ENCODE measurements around the gene CD96. TPM values are rescaled to one million over a fixed set of nuclear protein-coding genes. Genes with fewer than 3 reads are reported as not detected.

The CD96 gene
- total RNA-seq, 1 donor from 2014 or later = 50.5 TPM

DNA sequence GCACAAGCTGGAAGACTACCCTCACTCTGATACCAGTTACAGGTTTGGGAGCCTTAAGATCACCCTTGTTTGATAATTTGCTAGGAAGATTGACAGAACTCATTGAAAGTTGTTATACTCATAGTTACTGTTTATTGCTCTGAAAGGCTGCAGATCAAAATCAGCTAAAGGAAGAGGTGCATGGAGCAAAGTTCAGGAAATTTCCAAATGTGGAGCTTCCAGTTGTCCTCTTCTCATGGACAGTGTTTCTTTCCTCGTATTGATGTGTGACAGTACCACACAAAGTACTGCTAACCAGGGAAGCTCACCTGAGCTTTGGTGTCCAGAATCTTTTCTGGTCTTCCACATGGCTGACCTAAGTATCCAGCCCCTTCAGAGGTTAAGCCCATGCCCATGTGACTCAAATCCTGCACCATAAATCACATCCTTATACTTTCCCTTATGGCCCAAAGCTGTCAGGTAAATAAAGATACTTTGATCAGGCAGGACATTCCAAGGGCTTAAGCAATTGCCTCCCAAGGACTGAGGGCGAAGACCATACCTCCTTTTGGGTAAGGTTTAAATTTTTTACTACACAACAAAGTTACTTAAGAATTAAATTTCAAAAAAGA is 146.3 kb downstream of the CD96 start:
- peaks cover 37% of the 10 kb centered on the region for H3K4me1 Mint-ChIP-seq
- no peaks in the 10 kb centered on the region for H3K9me3 Mint-ChIP-seq
- no peak for DNase-seq
- no peak overlapping the region for H3K27ac Mint-ChIP-seq
- intact Hi-C loops (cut with micrococcal nuclease) = no loop called here
- H3K4me3 Mint-ChIP-seq = no peak overlapping the region
- H3K27me3 Mint-ChIP-seq = no peaks in the 10 kb centered on the region
- H3K36me3 Mint-ChIP-seq (ENCODE audit: low read depth) = peaks cover 10% of the 10 kb centered on the region

DNA sequence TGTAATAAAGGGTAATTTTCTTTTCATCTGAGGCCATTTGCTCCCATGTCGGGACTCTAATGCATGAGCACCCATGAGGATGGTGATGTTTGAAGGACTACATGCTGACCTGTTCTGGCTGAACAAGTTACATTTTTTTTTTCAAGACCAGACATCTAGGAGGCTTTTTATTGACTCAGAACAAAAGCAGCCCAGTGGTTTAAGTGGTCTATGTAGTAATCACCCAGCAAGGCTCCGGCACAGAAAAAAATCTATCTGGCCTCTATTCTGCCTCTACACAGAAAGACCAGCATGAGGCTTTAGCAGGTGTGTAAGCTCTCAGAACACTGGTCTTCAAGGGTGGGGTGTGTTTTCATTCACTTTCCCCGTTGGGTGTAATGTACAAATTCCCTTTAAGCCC is 148.2 kb downstream of the CD96 start:
- no peak for DNase-seq
- H3K27me3 Mint-ChIP-seq = no peaks in the 10 kb centered on the region
- H3K4me1 Mint-ChIP-seq = peaks cover 44% of the 10 kb centered on the region
- peaks cover 8% of the 10 kb centered on the region for H3K36me3 Mint-ChIP-seq (ENCODE audit: low read depth)
- H3K9me3 Mint-ChIP-seq = no peaks in the 10 kb centered on the region
- intact Hi-C loops (cut with micrococcal nuclease) = loop anchor here (5.0 kb wide), 1 partner anchor 113 kb away; no protein-coding TSS in a partner anchor
- no peak overlapping the region for H3K4me3 Mint-ChIP-seq
- no peak overlapping the region for H3K27ac Mint-ChIP-seq

DNA sequence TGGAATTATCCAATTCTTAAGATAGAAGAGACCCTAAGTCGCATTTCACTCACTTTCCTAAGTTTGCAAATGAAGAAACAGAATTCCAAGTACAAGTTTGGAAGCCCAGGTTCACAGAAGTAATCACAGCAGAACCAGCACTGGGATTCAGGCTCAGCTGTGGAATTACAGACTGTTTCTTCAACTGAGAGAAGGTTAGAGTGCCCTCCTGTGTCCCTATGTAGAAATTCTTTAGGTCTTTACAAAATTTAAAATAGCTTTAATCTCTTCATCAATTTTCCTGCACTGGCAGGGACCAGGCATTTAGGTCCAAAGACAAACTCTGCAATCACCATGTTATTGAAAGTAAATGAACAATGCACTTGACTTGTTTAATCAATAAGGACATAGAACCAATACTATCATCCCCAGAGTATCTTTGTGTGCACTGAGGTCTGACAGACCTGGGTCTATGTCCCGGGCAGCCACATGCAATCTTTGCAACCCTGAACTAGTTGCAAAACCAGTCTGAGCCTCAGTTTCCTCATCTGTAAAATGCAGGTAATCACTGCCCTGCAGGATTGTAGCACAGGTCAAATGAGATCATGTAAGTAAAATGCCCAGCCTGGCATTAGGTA is 149.4 kb downstream of the CD96 start:
- H3K4me1 Mint-ChIP-seq = peaks cover 48% of the 10 kb centered on the region
- H3K36me3 Mint-ChIP-seq (ENCODE audit: low read depth) = peaks cover 8% of the 10 kb centered on the region
- H3K27me3 Mint-ChIP-seq = no peaks in the 10 kb centered on the region

DNA sequence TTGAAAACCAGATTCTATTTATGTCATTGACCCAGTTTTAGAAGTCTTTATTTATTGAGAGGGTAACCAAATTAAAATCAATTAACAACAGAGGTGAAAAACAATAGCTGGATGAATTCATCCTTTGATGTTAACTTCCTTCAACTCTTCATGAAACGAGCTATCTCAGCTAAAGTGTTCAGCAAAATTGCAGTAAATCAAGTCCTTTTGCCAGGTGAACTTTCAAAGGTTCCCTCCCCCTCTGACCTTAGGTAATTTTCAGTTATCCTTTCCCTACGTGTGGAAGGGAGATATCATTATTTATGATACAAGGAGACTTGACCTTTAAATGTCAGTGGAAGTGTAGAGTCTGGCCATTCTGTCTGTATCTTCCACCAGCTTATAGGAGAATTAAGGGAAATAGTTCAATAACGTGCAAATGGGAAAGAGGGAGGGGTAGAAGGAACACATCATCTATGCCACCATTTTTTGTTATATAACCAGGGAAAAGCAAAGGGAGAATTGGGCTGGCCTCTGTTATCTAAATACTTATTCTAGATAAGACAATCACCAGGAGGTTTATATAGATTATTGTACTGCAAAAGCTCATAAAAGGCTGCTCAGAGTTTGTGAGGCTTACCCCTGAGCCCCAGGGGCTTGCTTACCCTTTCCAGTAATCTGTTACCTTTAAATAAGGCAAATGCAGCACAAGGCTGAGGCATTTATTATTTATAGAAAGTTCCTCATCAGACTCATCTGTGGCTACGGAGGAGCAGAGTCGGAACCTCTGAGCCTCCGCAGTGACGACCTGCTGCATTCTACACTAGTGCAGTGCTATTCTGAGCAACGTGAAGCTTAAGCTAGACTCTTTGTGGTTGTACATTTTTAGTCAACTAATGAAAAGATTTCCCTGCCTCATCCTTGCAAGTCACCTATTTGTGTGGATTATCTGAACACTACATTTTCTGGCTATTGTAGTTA is 150.9 kb downstream of the CD96 start:
- peaks cover 6% of the 10 kb centered on the region for H3K36me3 Mint-ChIP-seq (ENCODE audit: low read depth)
- no peak for DNase-seq
- H3K27ac Mint-ChIP-seq = no peak overlapping the region
- H3K4me3 Mint-ChIP-seq = no peak overlapping the region
- H3K9me3 Mint-ChIP-seq = no peaks in the 10 kb centered on the region
- intact Hi-C loops (cut with micrococcal nuclease) = loop anchor here (5.0 kb wide), 1 partner anchor 116 kb away; no protein-coding TSS in a partner anchor
- no peaks in the 10 kb centered on the region for H3K27me3 Mint-ChIP-seq
- H3K4me1 Mint-ChIP-seq = peaks cover 44% of the 10 kb centered on the region

More for the DNA sequence above, 149.4 kb downstream of the CD96 start:
- Mint-ChIP-seq H3K9me3 (no peaks in the 10 kb centered on the region), H3K4me3 (no peak overlapping the region), H3K27ac (no peak overlapping the region)
- intact Hi-C loops (cut with micrococcal nuclease) = loop anchor here (1.0 to 5.0 kb wide), 2 partner anchors 22 to 114 kb away; no protein-coding TSS in a partner anchor
- no peak for DNase-seq

DNA sequence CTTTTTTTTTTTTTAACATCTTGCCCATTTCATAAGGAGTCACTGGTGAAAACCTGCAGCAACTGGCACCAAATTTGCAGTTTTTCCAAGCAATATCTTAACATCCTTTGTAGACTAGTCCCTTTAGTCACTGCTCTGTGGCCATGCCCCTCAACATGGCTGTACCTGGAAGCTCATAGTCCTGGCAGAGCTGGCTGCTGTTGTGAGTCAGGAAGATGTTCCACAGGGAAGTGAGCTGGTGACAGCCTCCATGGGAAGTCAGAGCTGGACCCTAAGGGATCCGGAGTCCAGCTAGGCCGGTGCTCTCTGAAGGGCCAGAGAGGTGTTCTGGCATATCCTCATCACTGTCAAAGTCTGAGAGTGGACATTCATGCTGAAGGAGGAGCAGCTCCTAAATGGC is 152.5 kb downstream of the CD96 start:
- H3K9me3 Mint-ChIP-seq = no peaks in the 10 kb centered on the region
- intact Hi-C loops (cut with micrococcal nuclease) = loop anchor here (5.0 kb wide), 1 partner anchor 117 kb away; no protein-coding TSS in a partner anchor
- H3K27me3 Mint-ChIP-seq = no peaks in the 10 kb centered on the region
- H3K4me1 Mint-ChIP-seq = peaks cover 51% of the 10 kb centered on the region
- no peak overlapping the region for H3K4me3 Mint-ChIP-seq
- DNase-seq = no peak
- peaks cover 4% of the 10 kb centered on the region for H3K36me3 Mint-ChIP-seq (ENCODE audit: low read depth)
- no peak overlapping the region for H3K27ac Mint-ChIP-seq

DNA sequence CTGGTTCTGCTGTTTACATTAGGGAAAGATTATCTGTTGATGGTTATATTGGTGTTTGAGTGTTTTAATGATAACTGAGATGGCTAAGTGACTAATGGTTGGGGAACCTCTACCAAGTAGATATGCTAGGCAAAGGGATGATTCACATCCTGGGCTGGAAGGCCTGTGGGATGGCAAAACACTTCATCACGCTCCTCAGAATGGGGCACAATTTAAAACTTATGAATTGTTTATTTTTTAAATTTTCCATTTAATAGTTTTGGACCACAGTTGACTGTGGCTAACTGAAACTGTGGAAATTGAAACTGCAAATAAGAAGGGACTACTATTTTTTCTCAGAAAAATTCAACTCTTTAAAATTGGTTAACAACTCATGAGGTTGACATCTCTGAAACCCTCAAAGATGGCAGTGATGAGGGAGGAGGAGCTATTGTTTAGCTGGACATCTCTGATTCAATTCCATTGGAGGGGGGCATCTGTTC is 153.7 kb downstream of the CD96 start:
- H3K4me3 Mint-ChIP-seq = peak overlapping the region; percentile 3
- H3K9me3 Mint-ChIP-seq = no peaks in the 10 kb centered on the region
- intact Hi-C loops (cut with micrococcal nuclease) = no loop called here
- H3K36me3 Mint-ChIP-seq (ENCODE audit: low read depth) = peaks cover 5% of the 10 kb centered on the region
- H3K27ac Mint-ChIP-seq = peak overlapping the region; percentile 79
- no peak for DNase-seq
- H3K4me1 Mint-ChIP-seq = peaks cover 52% of the 10 kb centered on the region
- no peaks in the 10 kb centered on the region for H3K27me3 Mint-ChIP-seq

DNA sequence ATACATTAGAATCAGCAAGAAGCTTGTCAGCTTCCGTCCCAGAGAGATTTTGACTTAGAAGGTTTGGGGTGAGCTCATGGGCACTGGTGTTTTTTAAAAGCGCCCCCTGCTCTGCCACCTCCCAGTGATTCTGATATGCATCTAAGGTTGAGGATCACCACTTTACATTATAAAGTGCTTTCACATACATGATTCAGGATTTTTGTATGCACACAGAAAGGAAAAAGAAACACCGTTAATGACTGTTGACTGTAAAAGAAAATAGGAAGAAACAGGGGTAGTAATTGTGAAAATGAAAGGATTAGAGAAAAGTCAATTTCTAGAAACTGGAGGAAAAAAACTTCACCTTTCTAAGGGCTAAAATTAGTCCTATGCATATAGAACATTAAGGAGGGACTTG is 158.1 kb downstream of the CD96 start:
- Mint-ChIP-seq H3K36me3 (ENCODE audit: low read depth) (peaks cover 5% of the 10 kb centered on the region), H3K4me3 (peak overlapping the region; percentile 71), H3K27me3 (no peaks in the 10 kb centered on the region), H3K27ac (peak overlapping the region; percentile 81), H3K9me3 (no peaks in the 10 kb centered on the region), H3K4me1 (peaks cover 42% of the 10 kb centered on the region)
- intact Hi-C loops (cut with micrococcal nuclease) = loop anchor here (1.0 to 5.0 kb wide), 3 partner anchors 158 to 1893 kb away; partner anchors contain the start of gene CD96
- peak; percentile 69 for DNase-seq

DNA sequence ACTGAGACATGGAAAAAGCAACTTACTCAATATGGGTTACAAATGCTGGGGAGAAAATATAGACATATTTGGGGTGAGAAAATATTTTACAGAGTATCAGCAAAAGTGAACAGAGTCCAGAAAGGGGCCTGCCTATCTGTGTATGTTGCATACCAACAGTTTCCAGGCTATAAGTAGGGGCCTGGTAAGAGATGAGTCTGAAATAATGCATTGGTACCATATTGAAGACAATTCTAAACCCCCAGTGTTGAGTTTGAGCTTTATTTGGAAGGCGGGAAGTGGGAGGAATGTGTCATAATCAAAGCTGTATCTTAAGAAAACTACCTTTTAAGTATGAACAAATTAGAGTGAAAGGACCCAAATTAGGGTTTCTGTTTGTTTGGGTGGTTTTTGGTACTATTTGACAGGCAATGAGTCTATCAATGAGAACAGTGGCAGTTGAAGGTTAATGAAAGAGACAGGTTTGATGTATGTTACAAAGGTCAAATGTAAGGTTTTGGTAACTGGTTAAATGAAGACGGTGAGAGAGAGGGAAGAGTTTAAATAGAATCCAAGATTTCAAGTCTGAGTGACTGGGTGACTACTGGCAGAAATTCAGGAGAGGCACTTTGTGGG is 159.4 kb downstream of the CD96 start:
- Mint-ChIP-seq H3K4me1 (peaks cover 39% of the 10 kb centered on the region), H3K36me3 (ENCODE audit: low read depth) (peaks cover 11% of the 10 kb centered on the region)

More for the DNA sequence above, 159.4 kb downstream of the CD96 start:
- Mint-ChIP-seq H3K4me3 (no peak overlapping the region), H3K27me3 (no peaks in the 10 kb centered on the region), H3K9me3 (no peaks in the 10 kb centered on the region), H3K27ac (no peak overlapping the region)
- DNase-seq = no peak
- intact Hi-C loops (cut with micrococcal nuclease) = loop anchor here (5.0 kb wide), 2 partner anchors 389 to 1894 kb away; no protein-coding TSS in a partner anchor

Other genes starting within 250 kb of the CD96 start
- gene ZBED2, start 53.1 kb downstream of the CD96 start, total RNA-seq = 587 and 596 TPM in 2 replicates
- 7.1 and 7.3 TPM in 2 replicates for gene PLCXD2, start 132.5 kb downstream of the CD96 start, total RNA-seq

All from activated CD4-positive, alpha-beta T cell treated with anti-CD3 and anti-CD28 coated beads, Interleukin-2, amount 10 ng/mL, durations not matched to agents 24 days and 14 days (primary cell).